Mammary epithelial cell (primary cell): ENCODE results near the gene INTS14.

ENCODE experiments used
- CTCF ChIP-seq, 2 donors: IDR thresholded peaks in 1 of 2; conservative IDR thresholded peaks in 1 of 2; 2 replicates each; pipeline ENCODE4 v1.5.1; 2011 to 2012; ENCODE audit warnings: inconsistent platforms in 2 of 2, low read length in 2 of 2, mild to moderate bottlenecking in 2 of 2, control low read depth in 1 of 2, low read depth in 1 of 2; ENCODE audit not compliant: insufficient read depth in 1 of 2; ENCODE audit errors: extremely low read depth in 1 of 2
- EZH2 ChIP-seq: IDR thresholded peaks from 2 replicates; pipeline ENCODE4 v1.6.1; 2012; ENCODE audit warnings: low read length, inconsistent platforms, borderline replicate concordance

GRCh38 chr15:65629548-65629947 is 18.6 kb upstream of the INTS14 start:
- no peak for TF ChIP-seq CTCF (conservative IDR thresholded peaks at IDR 0.05 in 1 of 2, IDR thresholded peaks at IDR 0.05 in 1 of 2; ENCODE audit: extremely low read depth in 1 of 2, insufficient read depth in 1 of 2, low read depth in 1 of 2, low read length in 2 of 2)
- no peak for TF ChIP-seq EZH2
